ENCODE measurements around the gene AGXT2. TPM values are rescaled to one million over a fixed set of nuclear protein-coding genes. Genes with fewer than 3 reads are reported as not detected.

AGXT2 gene
- total and polyA plus RNA-seq, 5 donors = not detected

GRCh38 chr5:35032356-35032755 lies 15.4 kb downstream of the AGXT2 start:
- no peak for DNase-seq
- no peak overlapping the region for H3K27ac ChIP-seq (ENCODE audit: low read length)
- no peaks in the 10 kb centered on the region for H3K4me1 ChIP-seq (ENCODE audit: control insufficient read depth, insufficient read depth, low read length)
- no peaks in the 10 kb centered on the region for H3K9me3 ChIP-seq (ENCODE audit: control insufficient read depth, low read length)
- WGBS = 34% methylated on average over 6 of the region's 6 CpGs
- H3K27me3 ChIP-seq (ENCODE audit: control insufficient read depth, insufficient read depth) = no peaks in the 10 kb centered on the region
- intact Hi-C loops (cut with DNase I) = no loop called here
- no peak for ATAC-seq
- no peak overlapping the region for H3K4me3 ChIP-seq (ENCODE audit: low read length)

- intact Hi-C loops (cut with DNase I) = no loop called here
- Histone ChIP-seq H3K27ac (ENCODE audit: low read length) (no peak overlapping the region), H3K4me1 (ENCODE audit: control insufficient read depth, insufficient read depth, low read length) (no peaks in the 10 kb centered on the region), H3K4me3 (ENCODE audit: low read length) (no peak overlapping the region), H3K27me3 (ENCODE audit: control insufficient read depth, insufficient read depth) (no peaks in the 10 kb centered on the region), H3K9me3 (ENCODE audit: control insufficient read depth, low read length) (no peaks in the 10 kb centered on the region)
- no peak for ATAC-seq
- DNase-seq = no peak
- 83% methylated on average over 5 of the region's 5 CpGs for WGBS
These were observed 16.5 kb downstream of the AGXT2 start for GRCh38 chr5:35031276-35031675.

GRCh38 chr5:35030426-35031100 lies 17.2 kb downstream of the AGXT2 start:
- 79% methylated on average over 10 of the region's 10 CpGs for WGBS
- intact Hi-C loops (cut with DNase I) = no loop called here
- H3K27ac ChIP-seq (ENCODE audit: low read length) = no peak overlapping the region

GRCh38 chr5:35029333-35029732 lies 18.4 kb downstream of the AGXT2 start:
- no peak overlapping the region for H3K27ac ChIP-seq (ENCODE audit: low read length)
- no peak for ATAC-seq
- no peak overlapping the region for H3K4me3 ChIP-seq (ENCODE audit: low read length)
- H3K27me3 ChIP-seq (ENCODE audit: control insufficient read depth, insufficient read depth) = no peaks in the 10 kb centered on the region
- whole genome bisulfite sequencing = 47% methylated on average over 4 of the region's 4 CpGs
- intact Hi-C loops (cut with DNase I) = no loop called here
- H3K4me1 ChIP-seq (ENCODE audit: control insufficient read depth, insufficient read depth, low read length) = no peaks in the 10 kb centered on the region
- DNase-seq = no peak
- no peaks in the 10 kb centered on the region for H3K9me3 ChIP-seq (ENCODE audit: control insufficient read depth, low read length)

More at GRCh38 chr5:35030426-35031100, 17.2 kb downstream of the AGXT2 start:
- ATAC-seq (no peak), DNase-seq (no peak)
- no peaks in the 10 kb centered on the region for H3K9me3 ChIP-seq (ENCODE audit: control insufficient read depth, low read length)
- no peaks in the 10 kb centered on the region for H3K27me3 ChIP-seq (ENCODE audit: control insufficient read depth, insufficient read depth)
- no peak overlapping the region for H3K4me3 ChIP-seq (ENCODE audit: low read length)
- H3K4me1 ChIP-seq (ENCODE audit: control insufficient read depth, insufficient read depth, low read length) = no peaks in the 10 kb centered on the region

GRCh38 chr5:35026941-35027340 lies 20.8 kb downstream of the AGXT2 start:
- WGBS = 69% methylated on average over 5 of the region's 5 CpGs
- no peaks in the 10 kb centered on the region for H3K27me3 ChIP-seq (ENCODE audit: control insufficient read depth, insufficient read depth)

GRCh38 chr5:35026280-35026840 lies 21.4 kb downstream of the AGXT2 start:
- Histone ChIP-seq H3K4me3 (ENCODE audit: low read length) (no peak overlapping the region), H3K9me3 (ENCODE audit: control insufficient read depth, low read length) (no peaks in the 10 kb centered on the region), H3K27me3 (ENCODE audit: control insufficient read depth, insufficient read depth) (no peaks in the 10 kb centered on the region), H3K27ac (ENCODE audit: low read length) (no peak overlapping the region), H3K4me1 (ENCODE audit: control insufficient read depth, insufficient read depth, low read length) (no peaks in the 10 kb centered on the region)
- no peak for ATAC-seq
- DNase-seq = no peak
- intact Hi-C loops (cut with DNase I) = no loop called here
- WGBS = 72% methylated on average over 5 of the region's 5 CpGs

More at GRCh38 chr5:35026941-35027340, 20.8 kb downstream of the AGXT2 start:
- no peak overlapping the region for H3K4me3 ChIP-seq (ENCODE audit: low read length)
- no peaks in the 10 kb centered on the region for H3K9me3 ChIP-seq (ENCODE audit: control insufficient read depth, low read length)
- DNase-seq = no peak
- ATAC-seq = no peak
- intact Hi-C loops (cut with DNase I) = no loop called here
- no peaks in the 10 kb centered on the region for H3K4me1 ChIP-seq (ENCODE audit: control insufficient read depth, insufficient read depth, low read length)
- H3K27ac ChIP-seq (ENCODE audit: low read length) = no peak overlapping the region

- Histone ChIP-seq H3K27me3 (ENCODE audit: control insufficient read depth, insufficient read depth) (no peaks in the 10 kb centered on the region), H3K27ac (ENCODE audit: low read length) (no peak overlapping the region), H3K9me3 (ENCODE audit: control insufficient read depth, low read length) (no peaks in the 10 kb centered on the region), H3K4me1 (ENCODE audit: control insufficient read depth, insufficient read depth, low read length) (no peaks in the 10 kb centered on the region), H3K4me3 (ENCODE audit: low read length) (no peak overlapping the region)
- ATAC-seq = no peak
- intact Hi-C loops (cut with DNase I) = no loop called here
- DNase-seq = no peak
- 78% methylated on average over 10 of the region's 10 CpGs for WGBS
These were observed 22.7 kb downstream of the AGXT2 start for GRCh38 chr5:35024911-35025510.

GRCh38 chr5:35023391-35024178 lies 24.2 kb downstream of the AGXT2 start:
- Histone ChIP-seq H3K4me3 (ENCODE audit: low read length) (no peak overlapping the region), H3K9me3 (ENCODE audit: control insufficient read depth, low read length) (no peaks in the 10 kb centered on the region), H3K27ac (ENCODE audit: low read length) (no peak overlapping the region), H3K27me3 (ENCODE audit: control insufficient read depth, insufficient read depth) (no peaks in the 10 kb centered on the region), H3K4me1 (ENCODE audit: control insufficient read depth, insufficient read depth, low read length) (no peaks in the 10 kb centered on the region)
- DNase-seq = no peak
- no peak for ATAC-seq
- WGBS = 68% methylated on average over 7 of the region's 7 CpGs
- intact Hi-C loops (cut with DNase I) = no loop called here

GRCh38 chr5:35016174-35017051 lies 31.3 kb downstream of the AGXT2 start:
- H3K4me3 ChIP-seq (ENCODE audit: low read length) = no peak overlapping the region
- no peaks in the 10 kb centered on the region for H3K4me1 ChIP-seq (ENCODE audit: control insufficient read depth, insufficient read depth, low read length)
- H3K9me3 ChIP-seq (ENCODE audit: control insufficient read depth, low read length) = no peaks in the 10 kb centered on the region
- H3K27me3 ChIP-seq (ENCODE audit: control insufficient read depth, insufficient read depth) = no peaks in the 10 kb centered on the region
- WGBS = 55% methylated on average over 4 of the region's 4 CpGs
- no peak for ATAC-seq
- H3K27ac ChIP-seq (ENCODE audit: low read length) = no peak overlapping the region
- intact Hi-C loops (cut with DNase I) = no loop called here
- no peak for DNase-seq

- H3K4me1 ChIP-seq (ENCODE audit: control insufficient read depth, insufficient read depth, low read length) = no peaks in the 10 kb centered on the region
- H3K27ac ChIP-seq (ENCODE audit: low read length) = no peak overlapping the region
- peak; percentile 47 to 66 for ATAC-seq
- 71% methylated on average over 4 of the region's 4 CpGs for WGBS
- no peaks in the 10 kb centered on the region for H3K27me3 ChIP-seq (ENCODE audit: control insufficient read depth, insufficient read depth)
- no peaks in the 10 kb centered on the region for H3K9me3 ChIP-seq (ENCODE audit: control insufficient read depth, low read length)
- no peak for DNase-seq
- intact Hi-C loops (cut with DNase I) = no loop called here
- no peak overlapping the region for H3K4me3 ChIP-seq (ENCODE audit: low read length)
These were observed 32.7 kb downstream of the AGXT2 start for GRCh38 chr5:35015063-35015462.
